GM12801 (cell line): ENCODE measurements around the gene DLG2.

ENCODE experiments used
- TF ChIP-seq, protein P1 (sequence below): IDR thresholded peaks from one replicate; pipeline ENCODE4 v1.5.1; 2011; ENCODE audit warnings: control low read depth; ENCODE audit not compliant: insufficient read length; ENCODE audit errors: extremely low read depth

The DLG2 gene

GRCh38 chr11:84194696-84195095, 1432.4 kb downstream of the DLG2 start:
- TF ChIP-seq, protein P1, sequence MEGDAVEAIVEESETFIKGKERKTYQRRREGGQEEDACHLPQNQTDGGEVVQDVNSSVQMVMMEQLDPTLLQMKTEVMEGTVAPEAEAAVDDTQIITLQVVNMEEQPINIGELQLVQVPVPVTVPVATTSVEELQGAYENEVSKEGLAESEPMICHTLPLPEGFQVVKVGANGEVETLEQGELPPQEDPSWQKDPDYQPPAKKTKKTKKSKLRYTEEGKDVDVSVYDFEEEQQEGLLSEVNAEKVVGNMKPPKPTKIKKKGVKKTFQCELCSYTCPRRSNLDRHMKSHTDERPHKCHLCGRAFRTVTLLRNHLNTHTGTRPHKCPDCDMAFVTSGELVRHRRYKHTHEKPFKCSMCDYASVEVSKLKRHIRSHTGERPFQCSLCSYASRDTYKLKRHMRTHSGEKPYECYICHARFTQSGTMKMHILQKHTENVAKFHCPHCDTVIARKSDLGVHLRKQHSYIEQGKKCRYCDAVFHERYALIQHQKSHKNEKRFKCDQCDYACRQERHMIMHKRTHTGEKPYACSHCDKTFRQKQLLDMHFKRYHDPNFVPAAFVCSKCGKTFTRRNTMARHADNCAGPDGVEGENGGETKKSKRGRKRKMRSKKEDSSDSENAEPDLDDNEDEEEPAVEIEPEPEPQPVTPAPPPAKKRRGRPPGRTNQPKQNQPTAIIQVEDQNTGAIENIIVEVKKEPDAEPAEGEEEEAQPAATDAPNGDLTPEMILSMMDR: no peak

DNA sequence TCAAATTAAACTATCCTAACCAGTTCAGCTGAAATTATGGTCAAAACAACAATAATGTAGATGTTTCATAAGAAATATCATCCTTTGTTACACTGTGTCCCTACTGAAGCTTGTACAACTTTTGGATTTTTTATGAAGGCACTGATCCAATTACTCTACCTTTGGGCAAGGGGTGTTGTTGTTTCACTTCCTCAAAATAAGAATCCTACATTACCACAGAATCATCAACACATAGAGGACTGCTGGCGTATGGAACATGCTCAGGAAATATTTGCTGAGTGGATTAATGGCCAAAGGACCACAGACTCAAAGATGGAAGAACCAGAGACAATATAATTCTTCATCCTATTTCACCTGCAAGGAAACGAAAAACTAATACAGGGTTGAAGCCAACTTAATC, 1433.4 kb downstream of the DLG2 start:
- TF ChIP-seq, protein P1: no peak

DNA sequence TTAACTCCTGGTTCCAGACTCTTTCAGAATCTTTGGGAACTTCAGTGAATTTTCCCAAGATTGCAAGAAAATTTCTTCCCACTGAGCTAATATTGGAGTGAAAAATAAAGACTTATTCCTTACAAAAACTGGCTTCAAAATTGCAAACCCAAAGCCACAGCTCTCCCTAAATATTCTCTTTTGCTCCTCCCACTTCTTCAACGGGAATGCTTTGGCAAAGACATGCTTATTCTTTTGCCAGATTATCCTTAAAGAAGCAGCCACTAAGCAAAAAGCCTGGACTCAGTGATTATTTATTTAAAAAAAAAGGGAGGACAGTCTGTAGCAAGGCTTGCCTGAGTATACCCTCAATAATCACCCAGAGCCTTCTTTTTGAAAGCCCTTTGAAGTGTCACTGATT, 1438.6 kb downstream of the DLG2 start:
- TF ChIP-seq, protein P1: no peak

DNA sequence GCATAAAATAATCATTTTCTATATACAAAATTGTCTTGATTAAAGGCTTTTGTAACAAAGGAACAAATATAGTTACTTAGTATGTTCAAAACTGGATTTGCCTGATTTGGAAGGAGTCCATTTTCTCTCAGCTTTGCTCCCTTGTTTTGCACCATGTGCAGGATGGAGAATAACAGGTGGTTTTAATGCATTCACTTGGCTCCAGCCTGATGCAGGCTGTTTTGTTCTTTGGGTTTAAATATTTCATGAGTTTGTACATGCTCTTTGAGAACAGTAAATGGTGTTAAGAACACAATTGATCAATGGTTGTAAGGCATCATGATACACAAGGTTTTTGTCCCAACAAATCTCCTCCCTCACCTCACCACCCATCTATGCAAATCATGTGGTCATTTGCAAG, 1454.1 kb downstream of the DLG2 start:
- TF ChIP-seq, protein P1: no peak

DNA sequence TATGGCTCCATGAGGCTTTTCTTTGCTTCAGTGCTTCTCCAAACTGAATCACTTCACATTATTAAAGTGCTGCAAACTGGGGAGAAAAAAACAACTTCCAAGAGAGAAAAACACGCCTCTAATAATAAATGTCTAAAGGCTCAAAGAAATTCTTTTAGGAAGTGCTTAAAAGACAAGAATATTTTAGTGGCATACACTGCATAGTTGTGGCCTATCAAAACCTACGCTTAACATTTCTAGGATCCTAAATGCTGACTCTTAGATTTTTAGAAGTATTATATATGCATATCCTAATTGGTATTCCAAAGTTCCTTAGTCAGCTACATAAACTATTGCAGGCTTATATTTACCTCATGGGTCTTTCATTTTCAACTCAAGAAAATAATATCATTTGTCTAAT, 1462.0 kb downstream of the DLG2 start:
- TF ChIP-seq, protein P1: no peak

DNA sequence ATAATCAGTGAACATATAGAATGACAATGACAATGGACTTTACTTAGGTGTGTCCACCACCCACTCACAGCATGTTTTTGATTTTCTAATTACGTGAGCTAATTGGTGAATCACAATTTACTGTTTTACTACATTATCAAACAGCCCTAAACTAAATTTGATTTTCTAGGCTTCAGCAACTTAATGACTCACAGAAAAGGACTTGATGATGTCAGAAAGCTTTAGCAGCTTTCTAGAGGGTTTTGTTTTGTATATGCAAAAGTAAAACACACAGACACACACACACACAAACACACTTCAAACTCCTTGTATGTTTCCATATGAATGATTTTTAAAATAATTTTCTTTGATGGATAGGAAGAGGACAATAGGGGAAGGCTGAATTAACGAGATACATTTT, 1462.4 kb downstream of the DLG2 start:
- TF ChIP-seq, protein P1: no peak

DNA sequence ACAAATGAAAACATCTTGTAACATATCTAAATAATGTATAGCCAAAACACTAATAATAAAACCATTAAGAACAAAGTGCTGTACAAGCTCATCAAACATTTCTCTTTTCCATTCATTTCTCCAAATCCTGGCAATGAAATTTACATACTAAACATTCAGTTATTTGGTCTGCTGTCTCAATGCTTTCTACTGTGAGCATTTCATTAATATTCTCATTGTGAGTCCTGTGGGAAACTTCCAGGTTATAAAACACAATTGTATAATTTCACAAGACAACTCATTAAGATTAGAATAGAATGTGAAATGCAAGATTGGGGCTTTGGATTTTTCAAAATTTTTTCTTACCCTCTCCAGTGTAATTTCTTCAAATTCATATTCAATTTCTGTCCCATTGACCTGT, 1464.0 kb downstream of the DLG2 start:
- TF ChIP-seq, protein P1: no peak

GRCh38 chr11:84157639-84158038, 1469.5 kb downstream of the DLG2 start:
- TF ChIP-seq, protein P1: no peak
